ENCODE results near the gene CABLES2. TPM values are rescaled to one million over a fixed set of nuclear protein-coding genes. Genes with fewer than 3 reads are reported as not detected.

The CABLES2 gene
- polyA plus RNA-seq, 2 of the 4 experiments (the other 2 are of a cell fraction), result 3.9 to 7.7 TPM

DNA sequence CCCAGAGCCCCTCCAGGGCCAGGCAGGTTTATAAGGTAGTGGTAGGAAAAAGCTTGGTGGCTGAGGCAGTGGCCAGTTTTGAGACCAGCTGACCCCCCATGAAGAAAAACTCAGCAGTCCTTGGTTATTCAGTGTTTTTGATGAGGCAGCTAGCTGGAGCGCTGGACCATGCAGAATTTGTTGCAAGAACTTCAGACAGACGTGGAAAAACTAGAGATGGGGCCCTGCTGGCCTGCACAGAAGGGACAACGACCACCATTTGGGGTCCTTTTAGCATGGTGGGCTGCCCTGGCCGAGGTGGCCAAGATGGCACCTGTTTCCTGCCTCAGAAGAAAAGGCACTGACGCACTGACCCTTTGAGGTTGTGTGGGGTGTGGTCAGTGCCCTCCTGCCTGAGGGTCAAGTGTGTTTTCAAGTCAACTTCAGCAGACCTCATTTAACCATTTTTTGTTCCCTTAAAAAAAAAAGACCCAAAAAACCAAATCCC is 17.4 kb downstream of the CABLES2 start:
- CTCF ChIA-PET, result interaction anchor here (0.7 to 6.0 kb wide), 3 partner anchors 12 to 436 kb away, joined by 3 to 38 read pairs (median 7); no protein-coding TSS in a partner anchor
- FAIRE-seq (no peak), ATAC-seq (no peak), DNase-seq (ENCODE audit: low read depth in 1 of 2, low spot score in 1 of 2) (no peak)
- Histone ChIP-seq H3K9me3 (no peaks in the 10 kb centered on the region), H3K27ac (no peak overlapping the region), H3K4me1 (peaks cover 23% of the 10 kb centered on the region), H3K4me2 (no peak overlapping the region), H3K4me3 (no peak overlapping the region)
- 90% methylated on average over 5 of the region's 5 CpGs for WGBS (ENCODE audit: missing lambda C conversion rate)
- POLR2A ChIA-PET, result interaction anchor here (1.4 kb wide), 1 partner anchor 10 kb away, joined by 3 read pairs; no protein-coding TSS in a partner anchor
- TF ChIP-seq SMC3 (IDR thresholded peaks at IDR 0.05) (no peak), E2F6 (IDR thresholded peaks at IDR 0.05; ENCODE audit: borderline replicate concordance, low read depth) (no peak), KDM5A (IDR thresholded peaks at IDR 0.05) (no peak), RAD21 (conservative IDR thresholded peaks at IDR 0.05 in 1 of 2, IDR thresholded peaks at IDR 0.05 in 1 of 2) (no peak), POLR2AphosphoS2 (conservative IDR thresholded peaks at IDR 0.05; ENCODE audit: low read length) (no peak), HOXA7 (CRISPR knock-in tag; IDR thresholded peaks at IDR 0.05) (no peak), ZC3H11A (IDR thresholded peaks at IDR 0.05) (no peak), CEBPB (IDR thresholded peaks at IDR 0.05) (no peak), RCOR1 (IDR thresholded peaks at IDR 0.05; ENCODE audit: low read depth, low read length) (no peak), EHF (CRISPR knock-in tag; IDR thresholded peaks at IDR 0.05) (no peak), JUN (IDR thresholded peaks at IDR 0.05) (no peak), CHD2 (IDR thresholded peaks at IDR 0.05; ENCODE audit: low read length, partially characterized antibody) (no peak), ZSCAN20 (CRISPR knock-in tag; IDR thresholded peaks at IDR 0.05) (no peak), CBX2 (IDR thresholded peaks at IDR 0.05; ENCODE audit: borderline replicate concordance, low read depth) (no peak), NR3C1 (IDR thresholded peaks at IDR 0.05) (no peak), HOXB5 (CRISPR knock-in tag; IDR thresholded peaks at IDR 0.05) (no peak), PHF8 (IDR thresholded peaks at IDR 0.05; ENCODE audit: borderline replicate concordance, low read depth) (no peak), RARB (CRISPR knock-in tag; IDR thresholded peaks at IDR 0.05) (no peak)

- CTCF ChIA-PET, result interaction anchor here (1.1 to 6.0 kb wide), 4 partner anchors 9 to 228 kb away, joined by 3 to 38 read pairs (median 6); no protein-coding TSS in a partner anchor
- no peaks in the 10 kb centered on the region for H3K9me3 ChIP-seq
- no peak overlapping the region for H3K4me3 ChIP-seq
- WGBS (ENCODE audit: missing lambda C conversion rate), result 79% methylated on average over 11 of the region's 11 CpGs
- H3K4me1 ChIP-seq, result peaks cover 23% of the 10 kb centered on the region
- no peak for DNase-seq (ENCODE audit: low read depth in 1 of 2, low spot score in 1 of 2)
- peak overlapping the region; percentile 81 for H3K4me2 ChIP-seq
- no peak for ATAC-seq
- no peak overlapping the region for H3K27ac ChIP-seq
- POLR2A ChIA-PET, result interaction anchor here (1.4 kb wide), 1 partner anchor 11 kb away, joined by 3 read pairs; no protein-coding TSS in a partner anchor
- TF ChIP-seq KDM5A (IDR thresholded peaks at IDR 0.05) (no peak), SMC3 (IDR thresholded peaks at IDR 0.05) (no peak), PHF8 (IDR thresholded peaks at IDR 0.05; ENCODE audit: borderline replicate concordance, low read depth) (no peak), EP300 (IDR thresholded peaks at IDR 0.05) (no peak), CHD2 (IDR thresholded peaks at IDR 0.05; ENCODE audit: low read length, partially characterized antibody) (no peak), TP53 (CRISPR knock-in tag; IDR thresholded peaks at IDR 0.05) (no peak), POLR2A (IDR thresholded peaks at IDR 0.05; ENCODE audit: low read length) (no peak)
- TF ChIP-seq, protein P1, sequence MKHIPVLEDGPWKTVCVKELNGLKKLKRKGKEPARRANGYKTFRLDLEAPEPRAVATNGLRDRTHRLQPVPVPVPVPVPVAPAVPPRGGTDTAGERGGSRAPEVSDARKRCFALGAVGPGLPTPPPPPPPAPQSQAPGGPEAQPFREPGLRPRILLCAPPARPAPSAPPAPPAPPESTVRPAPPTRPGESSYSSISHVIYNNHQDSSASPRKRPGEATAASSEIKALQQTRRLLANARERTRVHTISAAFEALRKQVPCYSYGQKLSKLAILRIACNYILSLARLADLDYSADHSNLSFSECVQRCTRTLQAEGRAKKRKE (CRISPR knock-in tag; IDR thresholded peaks at IDR 0.05; ENCODE audit: low read depth), result no peak
- FAIRE-seq, result no peak
These were observed 18.1 kb downstream of the CABLES2 start for GRCh38 chr20:62388839-62389600.
